Hepatocyte (in vitro differentiated cells): Measurements from ENCODE around the gene PCCB.

Experiments used
- CTCF ChIP-seq: fragments of 200-600 bp; sonication (generic); IDR thresholded peaks from 2 replicates; pipeline ENCODE4 v1.5.1; 2016; ENCODE audit warnings: antibody characterized with exemption, mild to moderate bottlenecking; ENCODE audit not compliant: poor library complexity
- EZH2 ChIP-seq: fragments of 200-600 bp; sonication (generic); IDR thresholded peaks from 2 replicates; pipeline ENCODE4 v1.6.1; 2016; ENCODE audit warnings: antibody characterized with exemption, mild to moderate bottlenecking, borderline replicate concordance
- EZH2phosphoT487 ChIP-seq: fragments of 200-600 bp; sonication (generic); IDR thresholded peaks from one replicate; pipeline ENCODE4 v1.6.1; 2018; ENCODE audit warnings: antibody characterized with exemption, mild to moderate bottlenecking, low read depth, moderate library complexity; ENCODE audit not compliant: unreplicated experiment, severe bottlenecking

DNA sequence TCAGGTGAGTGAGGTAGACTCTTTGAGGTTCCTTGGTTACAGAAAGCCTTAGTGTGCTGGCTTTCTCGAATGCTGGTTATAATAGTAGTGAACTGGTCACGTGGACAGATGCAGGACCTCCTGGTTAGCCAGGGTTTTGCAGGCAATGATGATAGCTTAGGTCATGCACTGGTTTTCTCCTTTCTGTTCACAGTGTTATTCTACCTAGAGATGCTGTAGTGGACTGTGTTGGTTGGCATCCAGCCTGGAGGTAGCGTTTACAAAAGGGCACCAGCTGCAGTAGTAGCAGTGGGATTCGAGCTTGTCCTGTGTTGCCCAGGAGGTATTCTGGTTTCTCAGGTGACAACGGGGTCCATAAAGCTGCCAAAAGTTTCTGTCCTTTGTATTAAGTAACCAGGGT lies 27.0 kb downstream of the PCCB start:
- TF ChIP-seq EZH2phosphoT487 (no peak), CTCF (no peak), EZH2 (no peak)
